ENCODE data around the gene CASZ1.

Gene CASZ1

GRCh38 chr1:10639775-10640578, 156.5 kb downstream of the CASZ1 start:
- no peak for DNase-seq (ENCODE audit: low read depth in 2 of 2, low spot score in 1 of 2)

- no peak for DNase-seq (ENCODE audit: low read depth in 2 of 2, low spot score in 1 of 2)
Measured at GRCh38 chr1:10639011-10639774, 157.3 kb downstream of the CASZ1 start.

GRCh38 chr1:10638559-10639005, 157.9 kb downstream of the CASZ1 start:
- DNase-seq (ENCODE audit: low read depth in 2 of 2, low spot score in 1 of 2), result no peak

GRCh38 chr1:10637834-10638558, 158.4 kb downstream of the CASZ1 start:
- DNase-seq (ENCODE audit: low read depth in 2 of 2, low spot score in 1 of 2), result no peak

- no peak for DNase-seq (ENCODE audit: low read depth in 2 of 2, low spot score in 1 of 2)
Measured at GRCh38 chr1:10637400-10637799, 159.0 kb downstream of the CASZ1 start.

GRCh38 chr1:10635992-10636391, 160.5 kb downstream of the CASZ1 start:
- DNase-seq (ENCODE audit: low read depth in 2 of 2, low spot score in 1 of 2), result no peak

GRCh38 chr1:10635085-10635896, 161.2 kb downstream of the CASZ1 start:
- DNase-seq (ENCODE audit: low read depth in 2 of 2, low spot score in 1 of 2), result no peak

GRCh38 chr1:10634428-10635084, 161.9 kb downstream of the CASZ1 start:
- DNase-seq (ENCODE audit: low read depth in 2 of 2, low spot score in 1 of 2), result no peak

- no peak for DNase-seq (ENCODE audit: low read depth in 2 of 2, low spot score in 1 of 2)
Measured at GRCh38 chr1:10634075-10634427, 162.4 kb downstream of the CASZ1 start.

GRCh38 chr1:10633416-10633815, 163.0 kb downstream of the CASZ1 start:
- no peak for DNase-seq (ENCODE audit: low read depth in 2 of 2, low spot score in 1 of 2)

GRCh38 chr1:10632691-10633090, 163.8 kb downstream of the CASZ1 start:
- no peak for DNase-seq (ENCODE audit: low read depth in 2 of 2, low spot score in 1 of 2)

- DNase-seq (ENCODE audit: low read depth in 2 of 2, low spot score in 1 of 2), result no peak
Measured at GRCh38 chr1:10631811-10632593, 164.4 kb downstream of the CASZ1 start.

- DNase-seq (ENCODE audit: low read depth in 2 of 2, low spot score in 1 of 2), result no peak
Measured at GRCh38 chr1:10631121-10631810, 165.2 kb downstream of the CASZ1 start.

GRCh38 chr1:10630661-10631120, 165.8 kb downstream of the CASZ1 start:
- no peak for DNase-seq (ENCODE audit: low read depth in 2 of 2, low spot score in 1 of 2)

- DNase-seq (ENCODE audit: low read depth in 2 of 2, low spot score in 1 of 2), result no peak
Measured at GRCh38 chr1:10629816-10630571, 166.5 kb downstream of the CASZ1 start.

GRCh38 chr1:10629091-10629815, 167.2 kb downstream of the CASZ1 start:
- DNase-seq (ENCODE audit: low read depth in 2 of 2, low spot score in 1 of 2), result no peak

- no peak for DNase-seq (ENCODE audit: low read depth in 2 of 2, low spot score in 1 of 2)
Measured at GRCh38 chr1:10628685-10629084, 167.8 kb downstream of the CASZ1 start.

Data from stimulated activated CD8-positive, alpha-beta memory T cell treated with anti-CD3 and anti-CD28 coated beads, Interleukin-4, amount 100 ng/mL, for 1 hour (primary cell).